ENCODE results near the gene PJA1.

GRCh38 chrX:69195192-69195591 is 29.9 kb upstream of the PJA1 start:
- no peak for TF ChIP-seq POLR2A (IDR thresholded peaks at IDR 0.05)
- no peak for TF ChIP-seq CTCF (IDR thresholded peaks at IDR 0.05)
- TF ChIP-seq EP300 (IDR thresholded peaks at IDR 0.05) = no peak
- TF ChIP-seq POLR2AphosphoS5 (IDR thresholded peaks at IDR 0.05) = no peak
